ENCODE results near the gene TUBGCP6.

TUBGCP6 gene

GRCh38 chr22:50243685-50244419 is 971 bp downstream of the TUBGCP6 start (continued):
- TF ChIP-seq OSR1 (CRISPR knock-in tag; IDR thresholded peaks at IDR 0.05) (no peak), ZFP30 (CRISPR knock-in tag; IDR thresholded peaks at IDR 0.05) (no peak), PATZ1 (CRISPR knock-in tag; IDR thresholded peaks at IDR 0.05; ENCODE audit: borderline replicate concordance) (no peak), ZNF565 (CRISPR knock-in tag; conservative IDR thresholded peaks at IDR 0.05; ENCODE audit: low read depth) (no peak), POU6F1 (CRISPR knock-in tag; IDR thresholded peaks at IDR 0.05; ENCODE audit: borderline replicate concordance, low read depth) (no peak), PPARA (CRISPR knock-in tag; IDR thresholded peaks at IDR 0.05; ENCODE audit: borderline replicate concordance) (no peak), RARB (CRISPR knock-in tag; IDR thresholded peaks at IDR 0.05) (no peak), ZNF70 (CRISPR knock-in tag; IDR thresholded peaks at IDR 0.05) (no peak)

- no peak for ATAC-seq
- TF ChIP-seq TSHZ2 (CRISPR knock-in tag; IDR thresholded peaks at IDR 0.05) = no peak
- no peak for TF ChIP-seq CSRNP3 (CRISPR knock-in tag; IDR thresholded peaks at IDR 0.05)
- TF ChIP-seq ZC3H10 (CRISPR knock-in tag; IDR thresholded peaks at IDR 0.05) = no peak
- no peak for TF ChIP-seq PATZ1 (CRISPR knock-in tag; IDR thresholded peaks at IDR 0.05; ENCODE audit: borderline replicate concordance)
- no peak for TF ChIP-seq ESRRG (CRISPR knock-in tag; IDR thresholded peaks at IDR 0.05)
- TF ChIP-seq ZNF8 (CRISPR knock-in tag; IDR thresholded peaks at IDR 0.05) = no peak
- no peak for TF ChIP-seq ZFP30 (CRISPR knock-in tag; IDR thresholded peaks at IDR 0.05)
- no peak for TF ChIP-seq CSDC2 (CRISPR knock-in tag; IDR thresholded peaks at IDR 0.05)
- no peak for TF ChIP-seq CREB5 (CRISPR knock-in tag; IDR thresholded peaks at IDR 0.05; ENCODE audit: low read depth)
- TF ChIP-seq GLIS3 (CRISPR knock-in tag; IDR thresholded peaks at IDR 0.05) = no peak
- no peak for TF ChIP-seq ISL1 (CRISPR knock-in tag; IDR thresholded peaks at IDR 0.05)
- no peak for TF ChIP-seq ZNF565 (CRISPR knock-in tag; conservative IDR thresholded peaks at IDR 0.05; ENCODE audit: low read depth)
- TF ChIP-seq PPARA (CRISPR knock-in tag; IDR thresholded peaks at IDR 0.05; ENCODE audit: borderline replicate concordance) = no peak
- TF ChIP-seq RARB (CRISPR knock-in tag; IDR thresholded peaks at IDR 0.05) = no peak
- TF ChIP-seq ARNTL (CRISPR knock-in tag; IDR thresholded peaks at IDR 0.05; ENCODE audit: borderline replicate concordance, low read depth) = no peak
These were observed 2.3 kb downstream of the TUBGCP6 start for GRCh38 chr22:50242406-50242949.

Measured in SK-N-SH treated with all-trans-retinoic acid at 6 μM for 48 hours (cell line).